ENCODE measurements around the gene WBP2NL. TPM values are rescaled to one million over a fixed set of nuclear protein-coding genes. Genes with fewer than 3 reads are reported as not detected.

WBP2NL gene
- total and polyA plus RNA-seq, 2 donors (not counting 1 experiment from before 2014, with no cell fraction given): 1.6 to 10.4 TPM

GRCh38 chr22:41968601-41969000, 30.0 kb upstream of the WBP2NL start:
- Histone ChIP-seq H2AFZ (ENCODE audit: insufficient read depth, low read depth, low read length, poor library complexity, severe bottlenecking) (no peak overlapping the region), H3K4me3 (ENCODE audit: control extremely low read depth in 1 of 5, extremely low read depth in 1 of 5, insufficient read depth in 1 of 5, low read depth in 2 of 5, low read length in 4 of 5) (no peak overlapping the region), H3K9me3 (ENCODE audit: control extremely low read depth in 1 of 3, control insufficient read depth in 2 of 3, insufficient read depth in 1 of 3, low read length in 2 of 3) (no peaks in the 10 kb centered on the region), H3K4me1 (ENCODE audit: control insufficient read depth in 2 of 2, insufficient read depth in 2 of 2, low read length in 2 of 2) (no peaks in the 10 kb centered on the region), H3K4me2 (replicated peaks; ENCODE audit: low read depth, low read length, poor library complexity, severe bottlenecking) (no peak overlapping the region), H4K20me1 (ENCODE audit: control insufficient read depth, insufficient read depth, low read length, poor library complexity, severe bottlenecking) (no peaks in the 10 kb centered on the region), H3K27ac (ENCODE audit: low read length in 2 of 2) (no peak overlapping the region), H3K36me3 (replicated peaks in 1 of 2; ENCODE audit: control extremely low read depth in 1 of 2, control insufficient read depth in 1 of 2, extremely low read depth in 1 of 2, insufficient read depth in 2 of 2, low read length in 1 of 2) (no peaks in the 10 kb centered on the region), H3K27me3 (replicated peaks in 1 of 4; ENCODE audit: control extremely low read depth in 1 of 4, control insufficient read depth in 3 of 4, insufficient read depth in 4 of 4, low read length in 3 of 4) (peaks cover 0 to 23% (median 7%) of the 10 kb centered on the region in 4 experiments), H3K79me2 (ENCODE audit: control insufficient read depth, insufficient read depth, low read length) (no peaks in the 10 kb centered on the region), H3K9ac (ENCODE audit: low read length) (no peak overlapping the region)
- ATAC-seq (ENCODE audit: low read depth) (no peak), DNase-seq (no peak)
- no peaks in the 10 kb centered on the region for H3K4me1 Mint-ChIP-seq
- H3K4me3 Mint-ChIP-seq: no peak overlapping the region
- TF ChIP-seq EZH2 (IDR thresholded peaks at IDR 0.05; ENCODE audit: borderline replicate concordance, insufficient read depth, low read depth, low read length, poor library complexity, severe bottlenecking): no peak
- TF ChIP-seq, protein P1, sequence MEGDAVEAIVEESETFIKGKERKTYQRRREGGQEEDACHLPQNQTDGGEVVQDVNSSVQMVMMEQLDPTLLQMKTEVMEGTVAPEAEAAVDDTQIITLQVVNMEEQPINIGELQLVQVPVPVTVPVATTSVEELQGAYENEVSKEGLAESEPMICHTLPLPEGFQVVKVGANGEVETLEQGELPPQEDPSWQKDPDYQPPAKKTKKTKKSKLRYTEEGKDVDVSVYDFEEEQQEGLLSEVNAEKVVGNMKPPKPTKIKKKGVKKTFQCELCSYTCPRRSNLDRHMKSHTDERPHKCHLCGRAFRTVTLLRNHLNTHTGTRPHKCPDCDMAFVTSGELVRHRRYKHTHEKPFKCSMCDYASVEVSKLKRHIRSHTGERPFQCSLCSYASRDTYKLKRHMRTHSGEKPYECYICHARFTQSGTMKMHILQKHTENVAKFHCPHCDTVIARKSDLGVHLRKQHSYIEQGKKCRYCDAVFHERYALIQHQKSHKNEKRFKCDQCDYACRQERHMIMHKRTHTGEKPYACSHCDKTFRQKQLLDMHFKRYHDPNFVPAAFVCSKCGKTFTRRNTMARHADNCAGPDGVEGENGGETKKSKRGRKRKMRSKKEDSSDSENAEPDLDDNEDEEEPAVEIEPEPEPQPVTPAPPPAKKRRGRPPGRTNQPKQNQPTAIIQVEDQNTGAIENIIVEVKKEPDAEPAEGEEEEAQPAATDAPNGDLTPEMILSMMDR (IDR thresholded peaks at IDR 0.05): no peak
- peaks cover 14% of the 10 kb centered on the region for H3K27me3 Mint-ChIP-seq
- intact Hi-C loops (cut with micrococcal nuclease): no loop called here
- H3K9me3 Mint-ChIP-seq (ENCODE audit: insufficient read depth): no peaks in the 10 kb centered on the region
- ChIA-PET POLR2A (no interaction called here), CTCF (interaction anchor here (0.6 to 5.7 kb wide), 11 partner anchors 12 to 505 kb away, joined by 3 to 45 read pairs (median 7); partner anchors contain the start of genes NDUFA6 and SMDT1)
- 73% methylated on average over 9 of the region's 9 CpGs for WGBS (ENCODE audit: insufficient coverage)
- H3K27ac Mint-ChIP-seq: no peak overlapping the region

- TF ChIP-seq, protein P1 (IDR thresholded peaks at IDR 0.05): no peak
- no peak for TF ChIP-seq EZH2 (IDR thresholded peaks at IDR 0.05; ENCODE audit: borderline replicate concordance, insufficient read depth, low read depth, low read length, poor library complexity, severe bottlenecking)
- WGBS (ENCODE audit: insufficient coverage): 94% methylated on average over 5 of the region's 8 CpGs
- Histone ChIP-seq H3K9me3 (ENCODE audit: control extremely low read depth in 1 of 3, control insufficient read depth in 2 of 3, insufficient read depth in 1 of 3, low read length in 2 of 3) (no peaks in the 10 kb centered on the region), H3K27me3 (replicated peaks in 1 of 4; ENCODE audit: control extremely low read depth in 1 of 4, control insufficient read depth in 3 of 4, insufficient read depth in 4 of 4, low read length in 3 of 4) (peaks cover 0 to 28% (median 7%) of the 10 kb centered on the region in 4 experiments), H2AFZ (ENCODE audit: insufficient read depth, low read depth, low read length, poor library complexity, severe bottlenecking) (no peak within 1 kb of the TSS), H3K79me2 (ENCODE audit: control insufficient read depth, insufficient read depth, low read length) (no peaks in the 10 kb centered on the region), H3K4me2 (replicated peaks; ENCODE audit: low read depth, low read length, poor library complexity, severe bottlenecking) (no peak within 1 kb of the TSS), H3K9ac (ENCODE audit: low read length) (no peak within 1 kb of the TSS), H3K36me3 (replicated peaks in 1 of 2; ENCODE audit: control extremely low read depth in 1 of 2, control insufficient read depth in 1 of 2, extremely low read depth in 1 of 2, insufficient read depth in 2 of 2, low read length in 1 of 2) (no peaks in the 10 kb centered on the region), H3K4me1 (ENCODE audit: control insufficient read depth in 2 of 2, insufficient read depth in 2 of 2, low read length in 2 of 2) (no peaks in the 10 kb centered on the region), H3K4me3 (ENCODE audit: control extremely low read depth in 1 of 5, extremely low read depth in 1 of 5, insufficient read depth in 1 of 5, low read depth in 2 of 5, low read length in 4 of 5) (no peak within 1 kb of the TSS), H4K20me1 (ENCODE audit: control insufficient read depth, insufficient read depth, low read length, poor library complexity, severe bottlenecking) (no peaks in the 10 kb centered on the region), H3K27ac (ENCODE audit: low read length in 2 of 2) (no peak within 1 kb of the TSS)
- CTCF ChIA-PET: interaction anchor here (0.6 to 5.7 kb wide), 6 partner anchors 13 to 475 kb away, joined by 3 to 45 read pairs (median 16); partner anchors contain the start of gene NDUFA6
- intact Hi-C loops (cut with micrococcal nuclease): no loop called here
- no peak within 1 kb of the TSS for H3K4me3 Mint-ChIP-seq
- POLR2A ChIA-PET: no interaction called here
- no peak within 1 kb of the TSS for H3K27ac Mint-ChIP-seq
- no peaks in the 10 kb centered on the region for H3K4me1 Mint-ChIP-seq
- no peak for ATAC-seq (ENCODE audit: low read depth)
- no peak for DNase-seq
- H3K27me3 Mint-ChIP-seq: peaks cover 16% of the 10 kb centered on the region
- no peaks in the 10 kb centered on the region for H3K9me3 Mint-ChIP-seq (ENCODE audit: insufficient read depth)
Measured at GRCh38 chr22:41969110-41969646, 29.4 kb upstream of the WBP2NL start, which contains the start of gene SEPTIN3. SEPTIN3 (plus strand) TSS chr22:41969443; CDS start chr22:41971493, 2,050 bp downstream.

Measured in B cell (primary cell).